ENCODE data around the gene BPTF.
"Not testable (repeated sequence)": the region's sequence is repeated elsewhere in the genome, so short reads cannot be mapped to it uniquely, and the experiment has no call there.

BPTF gene

DNA sequence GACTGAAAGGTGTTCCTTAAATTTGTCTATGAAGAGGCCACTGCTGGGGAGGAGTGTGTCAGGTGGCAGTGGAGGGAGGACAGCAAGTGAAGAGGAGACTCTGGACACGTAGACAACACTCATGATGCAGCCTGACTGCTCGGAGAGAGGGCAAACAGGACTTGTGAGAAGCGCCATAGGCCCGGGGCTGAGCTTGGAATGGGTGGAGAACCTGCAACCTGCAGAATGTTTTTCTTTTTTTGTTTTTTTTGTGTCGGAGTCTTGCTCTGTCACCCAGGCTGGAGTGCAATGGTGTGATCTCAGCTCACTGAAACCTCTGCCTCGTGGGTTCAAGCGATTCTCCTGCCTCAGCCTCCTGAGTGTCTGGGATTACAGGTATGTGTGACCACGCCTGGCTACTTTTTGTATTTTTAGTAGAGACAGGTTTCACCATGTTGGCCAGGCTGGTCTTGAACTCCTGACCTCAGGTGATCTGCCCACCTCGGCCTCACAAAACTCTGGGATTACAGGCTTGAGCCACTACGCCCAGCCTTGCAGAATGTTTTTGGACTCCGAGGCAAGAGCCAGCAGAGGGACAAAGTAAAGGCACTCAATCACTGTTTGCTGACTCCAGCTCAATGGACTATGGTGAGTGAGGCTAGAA lies 189.9 kb downstream of the BPTF start:
- no peak for DNase-seq

DNA sequence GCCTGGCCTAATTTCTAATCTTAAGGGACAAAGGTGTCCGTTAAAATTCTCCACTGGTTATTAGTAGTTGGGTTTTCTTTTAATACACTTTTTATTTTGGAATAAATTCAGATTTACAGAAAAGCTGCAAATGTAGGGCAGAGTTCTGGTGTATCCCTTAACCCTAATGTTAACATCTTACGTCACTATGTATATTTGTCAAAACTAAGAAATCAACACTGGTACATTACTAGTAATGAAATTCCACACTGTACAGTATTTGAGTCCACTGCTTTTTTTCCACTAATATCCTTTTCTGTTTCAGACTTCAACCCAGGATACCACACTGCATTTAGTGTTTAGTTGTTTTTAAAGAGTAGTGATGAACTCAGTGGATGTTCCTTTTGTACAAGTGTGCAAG lies 191.5 kb downstream of the BPTF start:
- DNase-seq, result no peak

- DNase-seq, result not testable (repeated sequence)
Observed at GRCh38 chr17:68018493-68018892, 193.2 kb downstream of the BPTF start.

DNA sequence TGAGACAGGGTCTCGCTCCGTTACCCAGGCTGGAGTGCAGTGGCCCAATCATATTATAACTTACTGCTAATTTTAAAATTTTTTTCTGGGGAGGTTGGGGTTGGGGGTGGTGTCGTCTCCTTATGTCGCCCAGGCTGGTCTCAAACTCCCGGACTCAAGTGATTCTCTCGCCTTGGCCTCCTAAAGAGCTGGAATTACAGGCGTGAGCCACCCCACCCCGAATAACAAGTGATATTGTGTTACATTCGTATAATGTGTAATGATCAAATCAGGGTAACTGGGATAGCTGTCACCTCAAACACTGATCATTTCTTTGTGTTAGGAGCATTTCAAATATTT lies 194.0 kb downstream of the BPTF start:
- no peak for DNase-seq

GRCh38 chr17:68019675-68020408 lies 194.5 kb downstream of the BPTF start:
- DNase-seq, result peak; percentile 98

DNA sequence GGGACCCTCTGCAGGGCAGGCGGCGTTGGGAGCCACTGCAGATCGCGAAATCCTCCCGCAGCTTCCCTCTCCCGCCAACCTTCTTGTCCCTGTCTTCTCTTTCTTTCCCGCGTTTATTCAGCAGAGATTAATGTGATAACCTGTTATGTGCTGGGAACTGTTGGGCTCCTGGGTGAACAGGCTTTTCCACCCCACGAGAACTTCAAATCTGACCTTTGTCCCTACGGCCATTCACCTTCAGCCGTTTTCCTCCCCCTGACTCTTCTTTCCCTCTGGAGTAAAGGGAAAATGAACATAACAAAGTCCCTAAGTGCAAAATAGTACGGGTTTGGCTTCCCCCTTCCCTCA lies 195.1 kb downstream of the BPTF start:
- no peak for DNase-seq

- not testable (repeated sequence) for DNase-seq
Observed at GRCh38 chr17:68020791-68021190, 195.5 kb downstream of the BPTF start.

DNA sequence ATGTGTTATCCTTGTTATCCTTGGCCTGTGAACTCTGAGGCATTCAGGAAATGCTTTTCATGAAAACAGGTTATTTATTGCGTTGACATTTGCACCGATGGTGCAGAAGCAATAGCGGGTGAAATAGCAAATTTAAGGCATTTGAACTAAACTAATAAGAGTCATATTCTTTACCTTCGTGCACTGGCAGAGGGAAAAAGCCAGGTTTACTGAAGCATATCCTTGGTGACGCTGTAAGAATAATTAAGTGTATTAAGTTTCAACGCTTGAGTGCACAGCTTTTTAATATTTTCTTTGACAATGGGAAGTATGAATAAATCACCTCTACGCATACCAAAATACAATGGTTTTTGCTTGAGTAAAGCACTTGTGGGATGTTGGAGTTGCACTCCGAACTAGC lies 196.7 kb downstream of the BPTF start:
- DNase-seq, result no peak

- not testable (repeated sequence) for DNase-seq
Observed at GRCh38 chr17:68022547-68022946, 197.2 kb downstream of the BPTF start.

GRCh38 chr17:68029512-68030215 lies 204.4 kb downstream of the BPTF start:
- no peak for DNase-seq
